SK-N-DZ (cell line): ENCODE measurements around the gene IER3.

Source experiments
- DNase-seq: peaks from one replicate; pipeline ENCODE4 v3.0.0-alpha.2; 2015; ENCODE audit warnings: low spot score
- small RNA-seq, 2 experiments: library from RNA; depleted of rRNA; stranded (forward); fragments of <200 nt; gene quantifications; one replicate each; pipeline ENCODE3, GENCODE V24; 2014

IER3 gene

DNA sequence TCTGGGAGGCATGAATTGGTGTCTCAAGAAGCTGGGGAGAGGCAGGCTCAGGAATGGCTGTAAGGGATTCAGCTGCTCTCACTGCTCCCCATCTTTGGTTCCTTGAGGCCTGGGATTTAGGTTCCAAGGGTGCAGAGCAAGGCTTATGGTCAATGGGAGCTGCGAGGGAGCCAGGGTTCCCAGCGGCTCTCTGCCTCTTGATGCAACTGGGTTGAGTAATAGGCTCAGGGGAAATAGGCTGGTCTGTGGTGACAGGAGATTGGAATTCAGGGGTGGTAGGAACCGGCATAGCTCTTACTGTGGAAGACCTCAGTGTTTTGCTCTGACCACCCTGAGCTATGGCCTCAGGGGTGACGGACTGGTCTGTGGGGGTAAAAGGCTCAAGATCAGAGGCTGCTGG lies 40.5 kb downstream of the IER3 start:
- no peak for DNase-seq

GRCh38 chr6:30703011-30703410 lies 41.3 kb downstream of the IER3 start:
- DNase-seq, result no peak

GRCh38 chr6:30700340-30700739 lies 44.0 kb downstream of the IER3 start:
- DNase-seq, result no peak

DNA sequence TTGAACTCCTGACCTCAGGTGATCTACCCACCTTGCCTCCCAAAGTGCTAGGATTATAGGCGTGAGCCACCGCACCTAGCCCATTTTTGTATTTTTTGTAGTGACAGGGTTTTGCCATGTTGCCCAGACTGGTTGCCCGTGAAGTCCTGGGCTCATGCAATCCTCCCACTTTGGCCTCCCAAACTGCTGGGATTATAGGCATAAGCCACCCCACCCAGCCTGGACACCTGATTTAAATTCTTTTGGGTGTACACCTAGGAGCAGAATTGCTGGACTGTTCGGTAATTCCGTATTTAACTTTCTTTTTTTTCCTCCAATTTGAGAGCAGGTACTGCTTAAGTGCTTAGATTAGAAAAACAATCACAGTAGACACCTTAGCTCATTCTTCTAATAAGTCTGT lies 47.9 kb downstream of the IER3 start:
- no peak for DNase-seq

Small RNA genes within 50 kb of the gene (small RNA-seq; reads per million reads assigned to genes)
- gene RF00019, result 0 reads per million in 2 experiments
- gene RN7SL353P, result 0 reads per million in 2 experiments
